ENCODE results near the gene ZNF483. TPM values are rescaled to one million over a fixed set of nuclear protein-coding genes. Genes with fewer than 3 reads are reported as not detected.
"Not testable (repeated sequence)": the region's sequence is repeated elsewhere in the genome, so short reads cannot be mapped to it uniquely, and the experiment has no call there.

Gene ZNF483
- total RNA-seq, 8 experiments from 2014 or later = 1.2 to 44.5 (median 10.0) TPM

- Histone ChIP-seq H3K27ac (no peak overlapping the region), H3K4me3 (no peak overlapping the region), H3K4me1 (replicated peaks in 1 of 2) (peaks cover 0 to 2% of the 10 kb centered on the region in 2 donors)
- in situ Hi-C loops (cut with MboI; ENCODE audit: low pct_unique_long_range_greater_than_20kb in 2 of 9, low sequenced_read_pairs in 9 of 9, unreplicated experiment in 9 of 9) = no loop called here
- ATAC-seq (replicated peaks in 6 of 8) = no peak
- 57 to 100% (median 93%) methylated on average over 1 to 4 of the region's 4 CpGs; no CpG with 5 or more reads in 4 of the 10 experiments for WGBS, 10 experiments
Measured at GRCh38 chr9:111603041-111603440, 78.1 kb downstream of the ZNF483 start.

DNA sequence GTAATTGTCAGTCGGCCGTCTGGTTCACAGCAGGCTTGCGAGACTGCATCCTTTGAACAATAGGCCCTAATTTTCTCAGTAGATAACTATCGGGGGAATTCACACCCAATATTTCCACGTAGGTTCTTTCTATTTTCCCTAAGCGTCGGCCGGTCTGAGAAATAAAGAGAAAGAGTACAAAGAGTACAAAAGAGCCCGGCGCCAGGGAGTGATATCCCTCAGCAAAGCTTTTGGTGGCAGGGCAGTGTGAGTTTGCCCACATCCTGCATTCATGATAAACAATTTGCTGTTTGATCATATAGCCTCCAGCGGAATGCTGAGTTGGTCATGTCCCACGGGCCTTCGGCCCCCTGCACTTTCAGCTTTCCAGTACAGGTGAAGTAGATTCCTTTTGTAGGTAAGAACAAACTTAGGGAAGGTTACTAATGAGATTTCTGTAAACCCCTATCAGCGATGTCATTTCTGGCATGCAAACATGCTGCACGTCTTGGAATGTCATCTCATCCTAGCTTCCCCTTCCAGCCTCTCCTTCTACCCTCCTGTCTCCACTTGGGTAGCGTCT is 79.2 kb downstream of the ZNF483 start:
- Histone ChIP-seq H3K4me1 (replicated peaks in 1 of 2) (peaks cover 0 to 2% of the 10 kb centered on the region in 2 donors), H3K27ac (no peak overlapping the region), H3K4me3 (no peak overlapping the region)
- in situ Hi-C loops (cut with MboI; ENCODE audit: low pct_unique_long_range_greater_than_20kb in 2 of 9, low sequenced_read_pairs in 9 of 9, unreplicated experiment in 9 of 9) = no loop called here
- ATAC-seq (replicated peaks in 6 of 8) = no peak
- WGBS, 10 experiments = 20 to 89% (median 75%) methylated on average over 1 to 14 of the region's 16 CpGs; no CpG with 5 or more reads in 1 of the 10 experiments

- Histone ChIP-seq H3K4me3 (no peak overlapping the region), H3K27ac (no peak overlapping the region), H3K4me1 (replicated peaks in 1 of 2) (no peaks in the 10 kb centered on the region)
- in situ Hi-C loops (cut with MboI; ENCODE audit: low pct_unique_long_range_greater_than_20kb in 2 of 9, low sequenced_read_pairs in 9 of 9, unreplicated experiment in 9 of 9) = no loop called here
- ATAC-seq (replicated peaks in 6 of 8) = no peak
- WGBS, 10 experiments = 46 to 95% (median 90%) methylated on average over 2 to 8 of the region's 9 CpGs
Measured at GRCh38 chr9:111605041-111605559, 80.1 kb downstream of the ZNF483 start.

GRCh38 chr9:111610149-111610548 is 85.2 kb downstream of the ZNF483 start:
- no peak for ATAC-seq (replicated peaks in 6 of 8)
- H3K4me3 ChIP-seq = no peak overlapping the region
- H3K4me1 ChIP-seq (replicated peaks in 1 of 2) = no peaks in the 10 kb centered on the region
- in situ Hi-C loops (cut with MboI; ENCODE audit: low pct_unique_long_range_greater_than_20kb in 2 of 9, low sequenced_read_pairs in 9 of 9, unreplicated experiment in 9 of 9) = no loop called here
- H3K27ac ChIP-seq = no peak overlapping the region
- WGBS, 10 experiments = 33 to 100% (median 67%) methylated on average over 1 to 4 of the region's 5 CpGs; no CpG with 5 or more reads in 2 of the 10 experiments

GRCh38 chr9:111610845-111611244 is 85.9 kb downstream of the ZNF483 start:
- no peak overlapping the region for H3K4me3 ChIP-seq
- H3K4me1 ChIP-seq (replicated peaks in 1 of 2) = no peaks in the 10 kb centered on the region
- WGBS, 10 experiments = 29 to 82% (median 61%) methylated on average over 3 to 7 of the region's 7 CpGs
- no peak for ATAC-seq (replicated peaks in 6 of 8)
- no peak overlapping the region for H3K27ac ChIP-seq
- in situ Hi-C loops (cut with MboI; ENCODE audit: low pct_unique_long_range_greater_than_20kb in 2 of 9, low sequenced_read_pairs in 9 of 9, unreplicated experiment in 9 of 9) = no loop called here

- Histone ChIP-seq H3K4me3 (no peak overlapping the region), H3K27ac (no peak overlapping the region), H3K4me1 (replicated peaks in 1 of 2) (no peaks in the 10 kb centered on the region)
- no peak for ATAC-seq (replicated peaks in 6 of 8)
- WGBS, 10 experiments = 24 to 88% (median 72%) methylated on average over 1 to 4 of the region's 4 CpGs
- in situ Hi-C loops (cut with MboI; ENCODE audit: low pct_unique_long_range_greater_than_20kb in 2 of 9, low sequenced_read_pairs in 9 of 9, unreplicated experiment in 9 of 9) = no loop called here
Measured at GRCh38 chr9:111613436-111614040, 88.6 kb downstream of the ZNF483 start.

- in situ Hi-C loops (cut with MboI; ENCODE audit: low pct_unique_long_range_greater_than_20kb in 2 of 9, low sequenced_read_pairs in 9 of 9, unreplicated experiment in 9 of 9) = no loop called here
- Histone ChIP-seq H3K27ac (no peak overlapping the region), H3K4me3 (no peak overlapping the region), H3K4me1 (replicated peaks in 1 of 2) (no peaks in the 10 kb centered on the region)
- ATAC-seq (replicated peaks in 6 of 8) = peak in 1 of 8 experiments; percentile 27
- WGBS, 10 experiments = 0 to 100% (median 62%) methylated on average over 1 to 3 of the region's 3 CpGs; no CpG with 5 or more reads in 1 of the 10 experiments
Measured at GRCh38 chr9:111615928-111616327, 90.9 kb downstream of the ZNF483 start.

GRCh38 chr9:111617349-111617748 is 92.4 kb downstream of the ZNF483 start:
- H3K4me1 ChIP-seq (replicated peaks in 1 of 2); H3K27ac ChIP-seq; ATAC-seq (replicated peaks in 6 of 8); H3K4me3 ChIP-seq; in situ Hi-C loops (cut with MboI; ENCODE audit: low pct_unique_long_range_greater_than_20kb in 2 of 9, low sequenced_read_pairs in 9 of 9, unreplicated experiment in 9 of 9): not testable (repeated sequence)
- no CpG with 5 or more reads among the region's 29 CpGs for WGBS, 10 experiments

- Histone ChIP-seq H3K4me3 (no peak overlapping the region), H3K4me1 (replicated peaks in 1 of 2) (no peaks in the 10 kb centered on the region), H3K27ac (no peak overlapping the region)
- ATAC-seq (replicated peaks in 6 of 8) = peak in 4 of 8 experiments; percentile 56 to 90 (median 72)
- in situ Hi-C loops (cut with MboI; ENCODE audit: low pct_unique_long_range_greater_than_20kb in 2 of 9, low sequenced_read_pairs in 9 of 9, unreplicated experiment in 9 of 9) = no loop called here
- WGBS, 10 experiments = 0 to 100% (median 36%) methylated on average over 1 to 2 of the region's 2 CpGs; no CpG with 5 or more reads in 1 of the 10 experiments
Measured at GRCh38 chr9:111621895-111622480, 97.0 kb downstream of the ZNF483 start.

DNA sequence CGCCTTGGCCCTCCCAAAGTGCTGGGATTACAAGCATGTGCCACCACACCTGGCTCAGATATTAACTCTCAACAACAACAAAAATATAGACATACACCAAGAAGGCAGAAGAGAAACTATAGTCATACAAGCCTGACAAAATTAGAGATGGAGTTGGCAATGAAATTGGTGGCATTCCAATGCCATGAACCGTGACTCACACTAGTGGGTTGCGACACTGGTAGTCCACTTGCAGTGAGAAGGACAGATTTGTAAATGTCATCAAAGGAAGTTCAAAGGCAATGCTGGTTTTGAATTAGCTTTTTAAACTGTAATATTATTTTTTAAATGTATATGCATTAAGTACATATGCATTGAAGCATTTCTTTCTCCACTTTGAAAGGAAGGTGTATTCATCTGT is 97.6 kb downstream of the ZNF483 start:
- Histone ChIP-seq H3K4me3 (no peak overlapping the region), H3K27ac (no peak overlapping the region), H3K4me1 (replicated peaks in 1 of 2) (no peaks in the 10 kb centered on the region)
- in situ Hi-C loops (cut with MboI; ENCODE audit: low pct_unique_long_range_greater_than_20kb in 2 of 9, low sequenced_read_pairs in 9 of 9, unreplicated experiment in 9 of 9) = no loop called here
- ATAC-seq (replicated peaks in 6 of 8) = peak in 1 of 8 experiments; percentile 46
- 28 to 100% (median 97%) methylated on average over 1 to 3 of the region's 3 CpGs; no CpG with 5 or more reads in 2 of the 10 experiments for WGBS, 10 experiments

Other genes starting within 250 kb of the ZNF483 start
- gene OR2K2, start 195.0 kb upstream of the ZNF483 start, total RNA-seq = under 1 TPM in 4 of 8 experiments, not detected in 4; 0.17 to 0.66 (median 0.40) TPM
- gene ECPAS, start 40.8 kb upstream of the ZNF483 start, total RNA-seq = 10 to 100 TPM; 36.7 to 80.2 (median 56.3) TPM
- 10 to 100 TPM; 16.3 to 82.6 (median 27.2) TPM for gene PTGR1, start 74.5 kb downstream of the ZNF483 start, total RNA-seq
- 10 to 100 TPM in 2 of 8 experiments, 1 to 10 TPM in 6; 6.0 to 13.7 (median 9.1) TPM for gene DNAJC25, start 106.2 kb downstream of the ZNF483 start, total RNA-seq
- gene GNG10, start 136.4 kb downstream of the ZNF483 start, total RNA-seq = 10 to 100 TPM; 15.7 to 52.7 (median 33.1) TPM